B cell (primary cell): ENCODE data around the gene RASL10A. TPM values are rescaled to one million over a fixed set of nuclear protein-coding genes. Genes with fewer than 3 reads are reported as not detected.

Experiments used
- ATAC-seq: fragments of 200-7000 bp; cut with Tn5 transposase; one replicate; pipeline ENCODE4 v1.10.0; 2021; ENCODE audit warnings: low read depth, mild to moderate bottlenecking, moderate number of reproducible peaks, moderate library complexity
- CTCF ChIA-PET: fragments of 350-600 bp; sonication (Branson Sonifier 250); formaldehyde crosslinking; loops from one replicate; lab custom pipeline; 2021; ENCODE audit warnings: antibody characterized with exemption, inconsistent platforms; lab: Charles Lee
- POLR2A ChIA-PET: fragments of 350-600 bp; sonication (Branson Sonifier 250); formaldehyde crosslinking; loops from one replicate; lab custom pipeline; 2021; ENCODE audit warnings: antibody characterized with exemption; lab: Charles Lee
- DNase-seq: peaks from one replicate; pipeline ENCODE4 v3.0.0; 2013
- H2AFZ ChIP-seq: 2 replicates; pipeline ENCODE4 v1.6.1; 2012; ENCODE audit warnings: mild to moderate bottlenecking, low read depth, low read length; ENCODE audit not compliant: insufficient read depth, poor library complexity, severe bottlenecking
- H3K27ac ChIP-seq, 2 donors: 1 replicate in 1 of 2; 2 replicates in 1 of 2; pipeline ENCODE4 v1.5.1; 2012 to 2013; ENCODE audit warnings: low read length in 2 of 2, mild to moderate bottlenecking in 2 of 2, moderate library complexity in 1 of 2
- H3K27me3 ChIP-seq, 4 experiments: fragments of 200-600 bp in 1 of 4; sonication (generic) in 1 of 4; replicated peaks in 1 of 4; 1 replicate in 2 of 4; 2 replicates in 2 of 4; pipeline versions ENCODE4 v1.6.1 to v1.7.0; 2013 to 2016; ENCODE audit warnings: low read length in 3 of 4, mild to moderate bottlenecking in 2 of 4, mixed read lengths in 1 of 4, moderate library complexity in 1 of 4; ENCODE audit not compliant: insufficient read depth in 4 of 4, control insufficient read depth in 3 of 4; ENCODE audit errors: control extremely low read depth in 1 of 4
- H3K36me3 ChIP-seq, 2 experiments: replicated peaks in 1 of 2; 1 replicate in 1 of 2; 2 replicates in 1 of 2; pipeline versions ENCODE4 v1.6.1 to v1.7.1; 2013; ENCODE audit warnings: low read length in 1 of 2; ENCODE audit not compliant: insufficient read depth in 2 of 2, control insufficient read depth in 1 of 2; ENCODE audit errors: control extremely low read depth in 1 of 2, extremely low read depth in 1 of 2
- H3K4me1 ChIP-seq, 2 donors: fragments of 200-600 bp in 1 of 2; sonication (generic) in 1 of 2; 1 replicate in 1 of 2; 2 replicates in 1 of 2; pipeline versions ENCODE4 v1.5.1 to v1.6.1; 2013 to 2017; ENCODE audit warnings: low read length in 2 of 2; ENCODE audit not compliant: control insufficient read depth in 2 of 2, insufficient read depth in 2 of 2
- H3K4me2 ChIP-seq: replicated peaks from 2 replicates; pipeline ENCODE3; 2012; ENCODE audit warnings: mild to moderate bottlenecking, low read depth, low read length; ENCODE audit not compliant: poor library complexity, severe bottlenecking
- H3K4me3 ChIP-seq, 5 experiments: fragments of 200-600 bp in 1 of 5; sonication (generic) in 1 of 5; 1 replicate in 3 of 5; 2 replicates in 2 of 5; pipeline versions ENCODE4 v1.5.1 to v1.7.0; 2011 to 2016; ENCODE audit warnings: low read length in 4 of 5, mild to moderate bottlenecking in 4 of 5, low read depth in 2 of 5, control low read depth in 1 of 5, moderate library complexity in 1 of 5; ENCODE audit not compliant: insufficient read depth in 1 of 5; ENCODE audit errors: control extremely low read depth in 1 of 5, extremely low read depth in 1 of 5
- H3K79me2 ChIP-seq: fragments of 200-600 bp; sonication (generic); one replicate; pipeline ENCODE4 v1.6.0; 2016; ENCODE audit warnings: low read length; ENCODE audit not compliant: control insufficient read depth, insufficient read depth
- H3K9ac ChIP-seq: fragments of 200-600 bp; sonication (generic); 2 replicates; pipeline ENCODE4 v1.6.1; 2017; ENCODE audit warnings: mild to moderate bottlenecking, low read length, moderate library complexity
- H3K9me3 ChIP-seq, 3 donors: one replicate each; pipeline versions ENCODE4 v1.6.1 to v1.7.1; 2013; ENCODE audit warnings: low read length in 2 of 3; ENCODE audit not compliant: control insufficient read depth in 2 of 3, insufficient read depth in 1 of 3; ENCODE audit errors: control extremely low read depth in 1 of 3
- H4K20me1 ChIP-seq: 2 replicates; pipeline ENCODE4 v1.6.0; 2012; ENCODE audit warnings: mild to moderate bottlenecking, low read length; ENCODE audit not compliant: insufficient read depth, control insufficient read depth, poor library complexity, severe bottlenecking
- H3K27ac Mint-ChIP-seq: one replicate; pipeline ENCODE4 v1.8.0; 2021; ENCODE audit warnings: mixed read lengths
- H3K27me3 Mint-ChIP-seq: one replicate; pipeline ENCODE4 v1.8.0; 2021; ENCODE audit warnings: mixed read lengths
- H3K4me1 Mint-ChIP-seq: one replicate; pipeline ENCODE4 v1.8.0; 2021; ENCODE audit warnings: mixed read lengths
- H3K4me3 Mint-ChIP-seq: one replicate; pipeline ENCODE4 v1.8.0; 2021; ENCODE audit warnings: mixed read lengths
- H3K9me3 Mint-ChIP-seq: one replicate; pipeline ENCODE4 v1.8.0; 2022; ENCODE audit warnings: mixed read lengths; ENCODE audit not compliant: insufficient read depth
- CTCF ChIP-seq: fragments of 200-600 bp; IDR thresholded peaks from one replicate; pipeline ENCODE4 v1.8.0; 2022; ENCODE audit warnings: antibody characterized with exemption, mild to moderate bottlenecking
- EZH2 ChIP-seq: IDR thresholded peaks from 2 replicates; pipeline ENCODE4 v1.6.1; 2012; ENCODE audit warnings: borderline replicate concordance, low read depth, mild to moderate bottlenecking, moderate library complexity, low read length; ENCODE audit not compliant: insufficient read depth, poor library complexity, severe bottlenecking
- WGBS: methylation state at CpG from one replicate; pipeline ENCODE4 v1.1.5; 2013; ENCODE audit warnings: missing lambda C conversion rate; ENCODE audit not compliant: insufficient coverage; 5-methylcytosine and 5-hydroxymethylcytosine counted together
- intact Hi-C: fragments of 100-400 bp; cut with micrococcal nuclease; formaldehyde crosslinking; loops from one replicate; pipeline ENCODE4 v1.10.0; 2022
- polyA plus RNA-seq: library from polyadenylated mRNA; depleted of rRNA; stranded (reverse); fragments of >200 nt; gene quantifications from 2 replicates; pipeline ENCODE4 v1.2.3, GENCODE V29; 2012
- total RNA-seq, 2 donors: library from RNA; stranded (reverse); fragments of 120-200 nt in 1 of 2; gene quantifications; 1 replicate in 1 of 2; 2 replicates in 1 of 2; pipeline versions ENCODE4 v1.2.3 to v1.2.4, GENCODE V29; 2013 to 2022

RASL10A gene
- total and polyA plus RNA-seq, 2 donors (not counting 1 experiment from before 2014, with no cell fraction given) = 2.8 to 4.7 TPM

DNA sequence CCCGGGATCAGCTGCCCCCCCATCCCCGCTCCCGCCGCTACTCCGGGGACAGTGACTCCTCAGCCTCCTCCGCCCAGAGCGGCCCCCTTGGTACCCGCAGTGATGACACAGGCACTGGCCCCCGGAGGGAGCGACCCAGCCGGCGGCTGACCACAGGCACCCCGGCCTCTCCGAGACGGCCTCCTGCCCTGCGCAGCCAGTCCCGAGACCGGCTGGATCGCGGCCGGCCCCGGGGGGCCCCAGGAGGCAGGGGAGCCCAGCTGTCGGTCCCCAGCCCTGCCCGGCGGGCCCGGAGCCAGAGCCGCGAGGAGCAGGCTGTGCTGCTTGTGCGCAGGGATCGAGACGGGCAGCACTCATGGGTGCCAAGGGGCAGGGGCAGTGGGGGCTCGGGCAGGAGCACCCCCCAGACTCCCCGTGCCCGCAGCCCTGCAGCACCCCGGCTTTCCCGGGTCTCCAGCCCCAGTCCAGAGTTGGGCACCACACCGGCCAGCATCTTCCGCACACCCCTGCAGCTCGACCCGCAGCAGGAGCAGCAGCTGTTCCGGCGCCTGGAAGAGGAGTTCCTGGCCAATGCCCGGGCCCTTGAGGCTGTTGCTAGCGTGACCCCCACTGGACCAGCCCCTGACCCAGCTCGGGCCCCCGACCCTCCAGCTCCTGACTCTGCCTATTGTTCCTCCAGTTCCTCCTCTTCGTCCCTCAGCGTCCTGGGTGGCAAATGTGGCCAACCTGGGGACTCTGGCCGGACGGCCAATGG lies 3.9 kb downstream of the RASL10A start:
- no peak overlapping the region for H3K4me3 ChIP-seq
- peaks cover 0 to 28% (median 0%) of the 10 kb centered on the region in 3 donors for H3K9me3 ChIP-seq
- H3K27me3 Mint-ChIP-seq = peaks cover 41% of the 10 kb centered on the region
- H3K9me3 Mint-ChIP-seq = no peaks in the 10 kb centered on the region
- no peak overlapping the region for H3K27ac ChIP-seq
- ChIA-PET POLR2A (no interaction called here), CTCF (no interaction called here)
- H3K79me2 ChIP-seq = no peaks in the 10 kb centered on the region
- H3K4me1 ChIP-seq = peaks cover 33 to 50% of the 10 kb centered on the region in 2 donors
- intact Hi-C loops = no loop called here
- H4K20me1 ChIP-seq = peaks cover 7% of the 10 kb centered on the region
- H3K4me3 Mint-ChIP-seq = no peak overlapping the region
- 85% methylated on average over 50 of the region's 50 CpGs for WGBS
- ATAC-seq = no peak
- no peaks in the 10 kb centered on the region for H3K36me3 ChIP-seq
- no peak for DNase-seq
- TF ChIP-seq EZH2 (no peak), CTCF (no peak)
- peaks cover 35% of the 10 kb centered on the region for H3K4me1 Mint-ChIP-seq
- no peak overlapping the region for H3K9ac ChIP-seq
- H3K27me3 ChIP-seq = peaks cover 0 to 73% (median 28%) of the 10 kb centered on the region in 4 experiments
- H2AFZ ChIP-seq = no peak overlapping the region
- H3K4me2 ChIP-seq = no peak overlapping the region
- no peak overlapping the region for H3K27ac Mint-ChIP-seq

- CTCF ChIA-PET = interaction anchor here (0.8 kb wide), 1 partner anchor 26 kb away, joined by 3 read pairs; no protein-coding TSS in a partner anchor
- DNase-seq (peak; percentile 66), ATAC-seq (peak; percentile 49)
- Histone ChIP-seq H3K4me1 (peaks cover 39 to 55% of the 10 kb centered on the region in 2 donors), H3K79me2 (peaks cover 2% of the 10 kb centered on the region), H3K27ac (no peak overlapping the region), H3K27me3 (peaks cover 0 to 74% (median 32%) of the 10 kb centered on the region in 4 experiments), H2AFZ (no peak overlapping the region), H3K36me3 (no peaks in the 10 kb centered on the region), H3K4me2 (peak overlapping the region; percentile 14), H3K9me3 (peaks cover 0 to 33% (median 0%) of the 10 kb centered on the region in 3 donors), H3K4me3 (no peak overlapping the region), H3K9ac (no peak overlapping the region), H4K20me1 (peaks cover 7% of the 10 kb centered on the region)
- 12% methylated on average over 17 of the region's 18 CpGs for WGBS
- intact Hi-C loops = no loop called here
- Mint-ChIP-seq H3K27me3 (peaks cover 40% of the 10 kb centered on the region), H3K4me1 (peaks cover 39% of the 10 kb centered on the region), H3K4me3 (no peak overlapping the region), H3K27ac (no peak overlapping the region), H3K9me3 (no peaks in the 10 kb centered on the region)
- TF ChIP-seq CTCF (no peak), EZH2 (no peak)
- POLR2A ChIA-PET = no interaction called here
Observed at GRCh38 chr22:29310863-29311339, 4.6 kb downstream of the RASL10A start.
